ENCODE measurements around the gene CBLN3.

The CBLN3 gene

GRCh38 chr14:24395609-24396582, 33.6 kb downstream of the CBLN3 start:
- Histone ChIP-seq H3K4me2 (ENCODE audit: low read length) (no peak overlapping the region), H3K9me3 (ENCODE audit: insufficient read depth, low read length) (no peaks in the 10 kb centered on the region), H3K9ac (ENCODE audit: low read length) (no peak overlapping the region), H3K27me3 (ENCODE audit: low read depth, low read length) (peaks cover 9% of the 10 kb centered on the region; the same call in 1 of the 2 replicates), H3K36me3 (replicated peaks; ENCODE audit: low read depth, low read length) (no peaks in the 10 kb centered on the region), H3K27ac (ENCODE audit: low read length) (no peak overlapping the region), H3K79me2 (ENCODE audit: low read length) (no peaks in the 10 kb centered on the region), H3K4me1 (ENCODE audit: low read length) (no peaks in the 10 kb centered on the region), H3K4me3 (ENCODE audit: low read length) (no peak overlapping the region), H2AFZ (ENCODE audit: low read depth, low read length) (no peak overlapping the region), H4K20me1 (ENCODE audit: insufficient read depth, low read length) (no peaks in the 10 kb centered on the region)
- TF ChIP-seq CTCF (IDR thresholded peaks at IDR 0.05; ENCODE audit: low read depth, low read length) (no peak), EZH2phosphoT487 (IDR thresholded peaks at IDR 0.05; ENCODE audit: low read depth) (no peak)

- Histone ChIP-seq H4K20me1 (ENCODE audit: insufficient read depth, low read length) (no peaks in the 10 kb centered on the region), H3K4me2 (ENCODE audit: low read length) (no peak overlapping the region), H3K36me3 (replicated peaks; ENCODE audit: low read depth, low read length) (no peaks in the 10 kb centered on the region), H3K27me3 (ENCODE audit: low read depth, low read length) (peaks cover 12% of the 10 kb centered on the region), H3K27ac (ENCODE audit: low read length) (no peak overlapping the region), H3K9me3 (ENCODE audit: insufficient read depth, low read length) (no peaks in the 10 kb centered on the region), H3K79me2 (ENCODE audit: low read length) (no peaks in the 10 kb centered on the region), H2AFZ (ENCODE audit: low read depth, low read length) (no peak overlapping the region), H3K4me1 (ENCODE audit: low read length) (no peaks in the 10 kb centered on the region), H3K9ac (ENCODE audit: low read length) (no peak overlapping the region), H3K4me3 (ENCODE audit: low read length) (no peak overlapping the region)
- TF ChIP-seq EZH2phosphoT487 (IDR thresholded peaks at IDR 0.05; ENCODE audit: low read depth) = no peak
- TF ChIP-seq CTCF (IDR thresholded peaks at IDR 0.05; ENCODE audit: low read depth, low read length) = no peak
Observed at GRCh38 chr14:24394275-24394674, 35.2 kb downstream of the CBLN3 start.

- Histone ChIP-seq H3K4me2 (ENCODE audit: low read length) (no peak overlapping the region), H3K4me1 (ENCODE audit: low read length) (no peaks in the 10 kb centered on the region), H3K27ac (ENCODE audit: low read length) (no peak overlapping the region), H3K4me3 (ENCODE audit: low read length) (no peak overlapping the region), H4K20me1 (ENCODE audit: insufficient read depth, low read length) (no peaks in the 10 kb centered on the region), H3K79me2 (ENCODE audit: low read length) (no peaks in the 10 kb centered on the region), H3K36me3 (replicated peaks; ENCODE audit: low read depth, low read length) (no peaks in the 10 kb centered on the region), H3K9me3 (ENCODE audit: insufficient read depth, low read length) (no peaks in the 10 kb centered on the region), H3K9ac (ENCODE audit: low read length) (no peak overlapping the region), H2AFZ (ENCODE audit: low read depth, low read length) (no peak overlapping the region), H3K27me3 (ENCODE audit: low read depth, low read length) (peaks cover 29% of the 10 kb centered on the region)
- TF ChIP-seq CTCF (IDR thresholded peaks at IDR 0.05; ENCODE audit: low read depth, low read length) (no peak), EZH2phosphoT487 (IDR thresholded peaks at IDR 0.05; ENCODE audit: low read depth) (no peak)
Observed at GRCh38 chr14:24392325-24393091, 37.0 kb downstream of the CBLN3 start.

All from OCI-LY3 (cell line).